Endothelial cell of umbilical vein (primary cell): ENCODE data around the gene ABCA6.

Experiments
- EZH2 ChIP-seq: IDR thresholded peaks from 2 replicates; pipeline ENCODE4 v1.6.1; 2012; ENCODE audit warnings: borderline replicate concordance, low read depth, mild to moderate bottlenecking, moderate library complexity, low read length, inconsistent platforms; ENCODE audit not compliant: severe bottlenecking
- JUN ChIP-seq: IDR thresholded peaks from 2 replicates; pipeline ENCODE4 v1.6.1; 2011; ENCODE audit warnings: borderline replicate concordance, low read depth; ENCODE audit not compliant: insufficient read length, insufficient read depth
- POLR2A ChIP-seq: IDR thresholded peaks from 2 replicates; pipeline ENCODE4 v1.6.1; 2012; ENCODE audit warnings: low read depth, mild to moderate bottlenecking, control low read depth, low read length
- TF ChIP-seq, protein P1 (sequence below), 2 donors: IDR thresholded peaks; 1 replicate in 1 of 2; 2 replicates in 1 of 2; pipeline ENCODE4 v1.5.1; 2011; ENCODE audit warnings: low read length in 2 of 2, mild to moderate bottlenecking in 2 of 2, moderate library complexity in 2 of 2, control low read depth in 1 of 2, inconsistent platforms in 1 of 2, low read depth in 1 of 2; ENCODE audit not compliant: insufficient read depth in 1 of 2; ENCODE audit errors: extremely low read depth in 1 of 2
- TF ChIP-seq, protein P2 (sequence below): IDR thresholded peaks from 2 replicates; pipeline ENCODE4 v1.6.1; 2011; ENCODE audit not compliant: insufficient read depth, insufficient read length

DNA sequence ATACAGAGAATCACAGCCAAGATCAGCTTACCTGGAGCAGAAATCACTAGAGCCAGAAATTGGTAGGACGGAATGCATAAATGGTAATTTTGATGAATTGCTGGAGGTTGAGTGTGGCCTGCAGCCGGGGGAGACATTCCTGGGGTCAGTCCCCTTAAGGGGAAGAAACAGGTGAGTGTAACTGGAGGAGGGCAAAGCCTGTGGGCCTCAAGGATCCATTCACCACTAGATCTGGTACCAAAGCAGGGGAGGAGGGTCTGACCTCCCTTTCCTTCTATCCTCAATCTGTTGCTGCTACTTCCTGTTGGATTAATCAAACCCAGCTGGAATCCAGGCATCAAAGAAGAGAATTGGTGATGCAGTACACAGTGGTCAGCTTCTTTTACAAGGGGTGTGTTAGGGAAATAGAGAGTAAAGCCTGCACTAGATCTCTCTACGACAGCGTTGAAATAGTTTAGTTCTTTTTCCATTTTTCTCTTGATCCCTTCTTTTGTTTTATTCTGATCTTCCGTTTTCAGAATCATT is 72.4 kb downstream of the ABCA6 start:
- TF ChIP-seq, protein P1, sequence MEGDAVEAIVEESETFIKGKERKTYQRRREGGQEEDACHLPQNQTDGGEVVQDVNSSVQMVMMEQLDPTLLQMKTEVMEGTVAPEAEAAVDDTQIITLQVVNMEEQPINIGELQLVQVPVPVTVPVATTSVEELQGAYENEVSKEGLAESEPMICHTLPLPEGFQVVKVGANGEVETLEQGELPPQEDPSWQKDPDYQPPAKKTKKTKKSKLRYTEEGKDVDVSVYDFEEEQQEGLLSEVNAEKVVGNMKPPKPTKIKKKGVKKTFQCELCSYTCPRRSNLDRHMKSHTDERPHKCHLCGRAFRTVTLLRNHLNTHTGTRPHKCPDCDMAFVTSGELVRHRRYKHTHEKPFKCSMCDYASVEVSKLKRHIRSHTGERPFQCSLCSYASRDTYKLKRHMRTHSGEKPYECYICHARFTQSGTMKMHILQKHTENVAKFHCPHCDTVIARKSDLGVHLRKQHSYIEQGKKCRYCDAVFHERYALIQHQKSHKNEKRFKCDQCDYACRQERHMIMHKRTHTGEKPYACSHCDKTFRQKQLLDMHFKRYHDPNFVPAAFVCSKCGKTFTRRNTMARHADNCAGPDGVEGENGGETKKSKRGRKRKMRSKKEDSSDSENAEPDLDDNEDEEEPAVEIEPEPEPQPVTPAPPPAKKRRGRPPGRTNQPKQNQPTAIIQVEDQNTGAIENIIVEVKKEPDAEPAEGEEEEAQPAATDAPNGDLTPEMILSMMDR (IDR thresholded peaks at IDR 0.05; ENCODE audit: extremely low read depth in 1 of 2, insufficient read depth in 1 of 2, low read depth in 1 of 2, low read length in 2 of 2) = no peak
- no peak for TF ChIP-seq POLR2A
- no peak for TF ChIP-seq JUN
- TF ChIP-seq, protein P2, sequence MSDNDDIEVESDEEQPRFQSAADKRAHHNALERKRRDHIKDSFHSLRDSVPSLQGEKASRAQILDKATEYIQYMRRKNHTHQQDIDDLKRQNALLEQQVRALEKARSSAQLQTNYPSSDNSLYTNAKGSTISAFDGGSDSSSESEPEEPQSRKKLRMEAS = no peak
- TF ChIP-seq EZH2 = no peak
